ENCODE data around the gene JADE2. TPM values are rescaled to one million over a fixed set of nuclear protein-coding genes. Genes with fewer than 3 reads are reported as not detected.
"Not testable (repeated sequence)": the region's sequence is repeated elsewhere in the genome, so short reads cannot be mapped to it uniquely, and the experiment has no call there.

JADE2 gene
- total RNA-seq, 2 experiments from 2014 or later = 120 to 124 TPM

DNA sequence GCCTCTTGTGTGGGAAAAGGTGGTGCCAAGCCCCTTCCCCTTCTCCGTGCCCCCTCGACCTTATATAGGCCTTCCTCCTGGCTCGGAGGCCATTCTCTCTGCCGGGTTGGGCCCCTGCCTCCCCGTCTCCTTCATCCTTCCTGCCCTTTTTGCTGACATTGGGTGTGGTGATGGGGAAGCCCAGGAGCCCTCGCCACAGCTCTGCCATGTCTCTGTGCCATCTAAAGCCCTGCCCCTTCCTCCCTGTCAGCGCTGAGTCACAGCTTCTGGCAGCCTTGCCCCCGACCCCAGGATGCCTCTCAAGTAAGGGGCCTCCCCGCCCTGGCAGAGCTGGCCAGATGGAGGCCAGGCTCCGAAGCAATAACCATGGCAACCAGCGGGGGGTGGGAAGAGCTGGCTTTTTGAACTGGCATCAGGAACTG lies 30.4 kb downstream of the JADE2 start:
- CTCF ChIA-PET = interaction anchor here (0.6 to 3.2 kb wide), 8 partner anchors 12 to 148 kb away, joined by 3 to 22 read pairs (median 6); partner anchors contain the start of gene CDKN2AIPNL
- peaks cover 50% of the 10 kb centered on the region for H3K4me1 ChIP-seq (ENCODE audit: insufficient read depth, low read length)
- intact Hi-C loops (cut with DNase I, micrococcal nuclease) = loop anchor here in 1 of 2 experiments (2.0 kb wide), 1 partner anchor 29 kb away; no protein-coding TSS in a partner anchor

DNA sequence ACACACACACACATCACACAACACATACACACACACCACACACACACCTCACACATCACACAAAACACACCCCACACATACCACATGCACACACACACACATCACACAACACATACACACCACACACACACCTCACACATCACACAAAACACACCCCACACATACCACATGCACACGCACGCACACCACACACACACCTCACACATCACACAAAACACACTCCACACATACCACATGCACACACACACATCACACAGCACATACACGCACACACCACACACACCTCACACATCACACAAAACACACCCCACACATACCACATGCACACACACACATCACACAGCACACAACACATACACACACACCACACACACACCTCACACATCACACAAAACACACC lies 31.1 kb downstream of the JADE2 start:
- DNase-seq; H3K27me3 ChIP-seq (ENCODE audit: control insufficient read depth in 1 of 2, insufficient read depth in 2 of 2, low read length in 2 of 2); H3K4me3 ChIP-seq (ENCODE audit: low read length); intact Hi-C loops (cut with DNase I, micrococcal nuclease); ATAC-seq (ENCODE audit: poor library complexity); H3K9me3 Mint-ChIP-seq; H3K27me3 Mint-ChIP-seq; H3K4me3 Mint-ChIP-seq; H3K9me3 ChIP-seq (ENCODE audit: control insufficient read depth in 1 of 2, insufficient read depth in 1 of 2, low read length in 2 of 2): not testable (repeated sequence)
- H3K27ac ChIP-seq (ENCODE audit: low read depth in 1 of 2, low read length in 2 of 2) = peak overlapping the region in 1 of 2 donors; percentile 77
- ChIA-PET CTCF (interaction anchor here (0.9 to 3.2 kb wide), 4 partner anchors 21 to 145 kb away, joined by 5 to 22 read pairs (median 8); partner anchors contain the start of gene CDKN2AIPNL), POLR2A (interaction anchor here (0.9 to 3.1 kb wide), 7 partner anchors 12 to 185 kb away, joined by 3 to 29 read pairs (median 7); partner anchors contain the start of genes CDKN2AIPNL, JADE2 and UBE2B)
- Mint-ChIP-seq H3K36me3 (ENCODE audit: low read depth) (peaks cover 86% of the 10 kb centered on the region), H3K4me1 (ENCODE audit: low read depth) (peaks cover 41% of the 10 kb centered on the region), H3K27ac (peak overlapping the region; percentile 95)
- H3K4me1 ChIP-seq (ENCODE audit: insufficient read depth, low read length) = peaks cover 52% of the 10 kb centered on the region
- H3K36me3 ChIP-seq (ENCODE audit: insufficient read depth, low read length) = peaks cover 82% of the 10 kb centered on the region

More for the DNA sequence above, 30.4 kb downstream of the JADE2 start:
- TF ChIP-seq, protein P1, sequence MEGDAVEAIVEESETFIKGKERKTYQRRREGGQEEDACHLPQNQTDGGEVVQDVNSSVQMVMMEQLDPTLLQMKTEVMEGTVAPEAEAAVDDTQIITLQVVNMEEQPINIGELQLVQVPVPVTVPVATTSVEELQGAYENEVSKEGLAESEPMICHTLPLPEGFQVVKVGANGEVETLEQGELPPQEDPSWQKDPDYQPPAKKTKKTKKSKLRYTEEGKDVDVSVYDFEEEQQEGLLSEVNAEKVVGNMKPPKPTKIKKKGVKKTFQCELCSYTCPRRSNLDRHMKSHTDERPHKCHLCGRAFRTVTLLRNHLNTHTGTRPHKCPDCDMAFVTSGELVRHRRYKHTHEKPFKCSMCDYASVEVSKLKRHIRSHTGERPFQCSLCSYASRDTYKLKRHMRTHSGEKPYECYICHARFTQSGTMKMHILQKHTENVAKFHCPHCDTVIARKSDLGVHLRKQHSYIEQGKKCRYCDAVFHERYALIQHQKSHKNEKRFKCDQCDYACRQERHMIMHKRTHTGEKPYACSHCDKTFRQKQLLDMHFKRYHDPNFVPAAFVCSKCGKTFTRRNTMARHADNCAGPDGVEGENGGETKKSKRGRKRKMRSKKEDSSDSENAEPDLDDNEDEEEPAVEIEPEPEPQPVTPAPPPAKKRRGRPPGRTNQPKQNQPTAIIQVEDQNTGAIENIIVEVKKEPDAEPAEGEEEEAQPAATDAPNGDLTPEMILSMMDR (IDR thresholded peaks at IDR 0.05) = no peak
- DNase-seq = peak; percentile 51 to 95 (median 75)
- H3K36me3 Mint-ChIP-seq (ENCODE audit: low read depth) = peaks cover 84% of the 10 kb centered on the region
- peak overlapping the region; percentile 95 for H3K27ac Mint-ChIP-seq
- Histone ChIP-seq H3K9me3 (ENCODE audit: control insufficient read depth in 1 of 2, insufficient read depth in 1 of 2, low read length in 2 of 2) (no peaks in the 10 kb centered on the region), H3K27me3 (ENCODE audit: control insufficient read depth in 1 of 2, insufficient read depth in 2 of 2, low read length in 2 of 2) (no peaks in the 10 kb centered on the region), H3K4me3 (ENCODE audit: low read length) (no peak overlapping the region), H3K27ac (ENCODE audit: low read depth in 1 of 2, low read length in 2 of 2) (peak overlapping the region; percentile 77 to 92), H3K36me3 (ENCODE audit: insufficient read depth, low read length) (peaks cover 80% of the 10 kb centered on the region)
- peaks cover 45% of the 10 kb centered on the region for H3K4me1 Mint-ChIP-seq (ENCODE audit: low read depth)
- POLR2A ChIA-PET = interaction anchor here (0.6 to 3.1 kb wide), 11 partner anchors 9 to 581 kb away, joined by 3 to 29 read pairs (median 4); partner anchors contain the start of genes CDKN2AIPNL, JADE2, PPP2CA and UBE2B
- ATAC-seq (ENCODE audit: poor library complexity) = peak; percentile 91
- H3K27me3 Mint-ChIP-seq = no peaks in the 10 kb centered on the region
- H3K4me3 Mint-ChIP-seq = peak overlapping the region; percentile 80
- H3K9me3 Mint-ChIP-seq = no peaks in the 10 kb centered on the region

DNA sequence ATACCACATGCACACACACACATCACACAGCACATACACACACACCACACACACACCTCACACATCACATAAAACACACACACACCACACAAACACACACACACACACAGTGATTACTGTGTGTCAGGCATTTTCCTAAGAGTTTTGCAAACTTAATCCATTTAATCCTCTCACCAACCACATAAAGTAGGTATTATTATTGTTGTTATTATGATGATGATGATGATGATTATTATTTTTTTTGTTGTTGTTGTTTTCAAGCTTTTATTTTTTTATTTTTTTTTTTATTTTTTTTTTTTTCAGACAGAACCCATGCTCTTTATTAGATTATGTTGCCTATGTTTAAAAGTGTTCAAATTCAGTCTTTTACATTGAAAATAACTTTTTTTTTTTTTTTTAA lies 31.5 kb downstream of the JADE2 start:
- Histone ChIP-seq H3K36me3 (ENCODE audit: insufficient read depth, low read length) (peaks cover 82% of the 10 kb centered on the region), H3K27me3 (ENCODE audit: control insufficient read depth in 1 of 2, insufficient read depth in 2 of 2, low read length in 2 of 2) (no peaks in the 10 kb centered on the region), H3K9me3 (ENCODE audit: control insufficient read depth in 1 of 2, insufficient read depth in 1 of 2, low read length in 2 of 2) (no peaks in the 10 kb centered on the region), H3K4me3 (ENCODE audit: low read length) (no peak overlapping the region), H3K4me1 (ENCODE audit: insufficient read depth, low read length) (peaks cover 52% of the 10 kb centered on the region), H3K27ac (ENCODE audit: low read depth in 1 of 2, low read length in 2 of 2) (no peak overlapping the region)
- Mint-ChIP-seq H3K27me3 (no peaks in the 10 kb centered on the region), H3K9me3 (no peaks in the 10 kb centered on the region), H3K4me1 (ENCODE audit: low read depth) (peaks cover 38% of the 10 kb centered on the region), H3K27ac (peak overlapping the region; percentile 95), H3K36me3 (ENCODE audit: low read depth) (peaks cover 86% of the 10 kb centered on the region), H3K4me3 (no peak overlapping the region)
- ChIA-PET POLR2A (no interaction called here), CTCF (interaction anchor here (1.7 kb wide), 1 partner anchor 21 kb away, joined by 6 read pairs; no protein-coding TSS in a partner anchor)
- no peak for DNase-seq
- ATAC-seq (ENCODE audit: poor library complexity) = no peak
- intact Hi-C loops (cut with DNase I, micrococcal nuclease) = no loop called here
- TF ChIP-seq, protein P1 (IDR thresholded peaks at IDR 0.05) = no peak
